Activated CD8-positive, alpha-beta memory T cell treated with anti-CD3 and anti-CD28 coated beads for 4 hours (primary cell): ENCODE data around the gene TLR5.
"Not testable (repeated sequence)": the region's sequence is repeated elsewhere in the genome, so short reads cannot be mapped to it uniquely, and the experiment has no call there.

Source experiments
- DNase-seq, 2 donors: peaks; one replicate each; pipeline ENCODE4 v3.0.0-alpha.2; 2020; ENCODE audit warnings: low read depth in 2 of 2

TLR5 gene, protein sequence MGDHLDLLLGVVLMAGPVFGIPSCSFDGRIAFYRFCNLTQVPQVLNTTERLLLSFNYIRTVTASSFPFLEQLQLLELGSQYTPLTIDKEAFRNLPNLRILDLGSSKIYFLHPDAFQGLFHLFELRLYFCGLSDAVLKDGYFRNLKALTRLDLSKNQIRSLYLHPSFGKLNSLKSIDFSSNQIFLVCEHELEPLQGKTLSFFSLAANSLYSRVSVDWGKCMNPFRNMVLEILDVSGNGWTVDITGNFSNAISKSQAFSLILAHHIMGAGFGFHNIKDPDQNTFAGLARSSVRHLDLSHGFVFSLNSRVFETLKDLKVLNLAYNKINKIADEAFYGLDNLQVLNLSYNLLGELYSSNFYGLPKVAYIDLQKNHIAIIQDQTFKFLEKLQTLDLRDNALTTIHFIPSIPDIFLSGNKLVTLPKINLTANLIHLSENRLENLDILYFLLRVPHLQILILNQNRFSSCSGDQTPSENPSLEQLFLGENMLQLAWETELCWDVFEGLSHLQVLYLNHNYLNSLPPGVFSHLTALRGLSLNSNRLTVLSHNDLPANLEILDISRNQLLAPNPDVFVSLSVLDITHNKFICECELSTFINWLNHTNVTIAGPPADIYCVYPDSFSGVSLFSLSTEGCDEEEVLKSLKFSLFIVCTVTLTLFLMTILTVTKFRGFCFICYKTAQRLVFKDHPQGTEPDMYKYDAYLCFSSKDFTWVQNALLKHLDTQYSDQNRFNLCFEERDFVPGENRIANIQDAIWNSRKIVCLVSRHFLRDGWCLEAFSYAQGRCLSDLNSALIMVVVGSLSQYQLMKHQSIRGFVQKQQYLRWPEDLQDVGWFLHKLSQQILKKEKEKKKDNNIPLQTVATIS

DNA sequence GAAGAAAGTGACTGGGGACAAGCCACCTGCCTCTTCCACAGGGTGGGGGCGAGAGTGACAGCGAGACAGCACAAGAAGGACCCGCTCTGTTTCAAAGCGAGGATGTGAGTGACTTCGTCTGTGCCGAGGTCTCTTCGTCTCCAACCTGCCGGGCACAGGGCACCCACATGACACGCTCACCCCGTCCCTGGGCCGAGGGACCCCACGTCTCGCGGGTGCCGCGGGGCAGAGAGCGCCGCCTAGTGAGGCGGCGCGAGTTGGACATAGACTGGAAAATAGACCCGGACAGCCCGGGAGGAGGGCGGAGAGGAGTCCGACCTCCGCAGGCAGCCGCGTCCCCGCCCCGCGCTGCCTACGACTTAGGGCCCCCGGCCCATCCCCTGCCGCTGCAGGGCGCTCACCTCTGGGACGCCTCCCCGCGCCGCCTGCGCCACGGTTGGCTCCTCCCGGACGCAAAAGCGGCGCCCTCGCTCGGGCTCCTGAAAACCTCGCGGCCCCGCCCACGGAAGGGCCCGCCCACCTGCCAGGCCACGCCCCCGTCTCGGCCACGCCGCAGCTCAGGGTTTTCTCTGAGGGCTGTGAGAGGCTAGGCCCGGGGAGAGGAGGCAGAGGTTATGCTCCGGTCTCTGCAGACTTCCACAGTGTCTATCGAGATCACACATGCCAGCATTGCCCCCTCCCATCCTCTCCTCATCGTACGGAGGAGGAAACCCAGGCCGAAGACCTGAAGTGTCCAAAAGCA, at the start of gene TLR5:
Gene TLR5 (minus strand): TSS at position 454 of the 742 bp plus-strand sequence. CDS start 30,217 bp downstream, outside the sequence.
- peak; percentile 74 to 80 for DNase-seq

DNA sequence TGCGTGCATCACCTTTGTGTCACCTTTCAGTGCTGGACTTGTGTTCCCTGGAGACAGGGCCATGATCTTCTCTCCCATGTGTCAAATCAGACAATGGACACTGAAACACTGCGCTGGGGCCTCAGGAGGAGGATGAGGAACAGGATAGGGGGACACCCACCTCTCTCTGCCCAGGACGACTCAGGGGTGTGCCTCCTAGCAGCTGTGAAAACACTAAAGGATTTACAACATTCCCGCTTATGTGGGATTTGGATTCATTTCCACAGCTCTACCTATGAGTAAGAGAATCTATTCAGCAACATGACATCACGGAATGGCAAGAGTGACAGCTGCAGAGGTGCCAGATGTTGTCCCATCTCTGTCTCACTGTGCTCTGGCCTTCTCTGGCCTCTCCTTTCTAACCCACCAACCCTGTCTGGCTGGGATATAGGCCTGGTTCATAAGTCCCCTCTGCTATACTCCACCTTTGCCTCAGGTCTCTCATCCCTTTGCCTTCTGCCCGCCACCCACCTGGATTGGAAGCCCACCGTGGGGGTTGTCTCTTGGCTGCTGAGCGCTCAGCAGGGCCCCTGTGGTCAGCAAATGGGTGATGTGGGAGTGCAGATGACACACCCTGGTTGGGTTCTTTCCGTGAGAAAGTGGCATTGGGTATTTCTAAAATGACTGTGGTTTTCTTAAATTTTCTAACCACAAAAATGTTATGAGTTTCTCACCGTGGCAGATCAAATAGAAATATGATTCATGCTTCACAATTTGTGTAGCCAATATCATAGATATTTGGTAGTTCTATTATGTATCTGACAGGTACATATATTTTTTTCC, 47.1 kb upstream of the TLR5 start:
- peak; percentile 21 to 59 for DNase-seq

DNA sequence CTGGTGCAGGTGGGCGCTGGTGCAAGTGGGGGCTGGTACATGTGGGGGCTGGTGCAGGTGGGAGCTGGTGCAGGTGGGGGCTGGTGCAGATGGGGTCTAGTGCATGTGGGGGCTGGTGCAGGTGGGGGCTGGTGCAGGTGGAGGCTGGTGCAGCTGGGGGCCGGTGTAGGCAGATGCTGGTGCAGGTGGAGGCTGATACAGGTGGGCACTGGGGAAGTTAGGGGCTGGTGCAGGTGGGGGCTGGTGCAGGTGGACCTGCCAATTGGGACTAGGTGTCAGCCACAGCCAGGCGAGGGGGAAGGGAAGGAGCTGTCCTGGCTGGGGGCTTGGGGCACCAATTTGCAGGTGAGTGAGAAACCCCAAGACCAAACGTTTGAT, 46.5 kb upstream of the TLR5 start:
- DNase-seq, result no peak

DNA sequence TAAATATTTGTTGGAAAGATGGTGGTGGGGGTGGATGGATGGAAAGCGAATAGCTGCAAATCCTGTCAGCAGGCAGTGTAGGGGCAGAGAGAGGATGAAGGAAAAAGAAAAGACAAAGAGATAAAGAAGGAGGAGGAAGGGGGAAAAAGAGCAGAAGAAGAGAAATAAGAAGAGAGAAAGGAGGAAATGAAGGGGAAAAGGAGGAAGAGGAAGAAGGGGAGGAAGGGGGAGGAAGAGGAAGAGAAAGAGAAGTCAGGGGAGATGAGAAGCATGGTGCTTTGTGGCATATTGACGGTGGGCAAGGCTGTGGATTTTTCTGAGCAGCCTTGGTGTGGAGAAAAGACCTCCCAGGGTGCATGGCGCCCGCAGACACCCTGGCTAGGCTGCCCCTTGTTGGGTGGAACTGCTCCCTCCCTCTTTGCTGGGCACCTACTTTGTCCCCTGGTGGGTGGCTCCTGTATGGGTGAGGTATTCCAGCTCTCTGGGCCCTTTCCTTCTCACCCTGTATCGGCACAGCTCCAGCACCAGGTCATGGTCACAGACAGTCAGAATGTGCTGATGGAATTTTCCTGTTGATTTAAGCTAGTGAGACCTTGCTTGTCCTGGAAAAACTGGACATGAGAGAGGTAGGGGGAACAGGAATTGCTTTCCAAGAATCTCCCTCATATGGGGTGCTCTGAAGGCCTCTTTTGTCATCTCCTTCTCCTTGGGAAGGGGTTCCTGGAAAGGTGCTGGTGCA, 45.7 kb upstream of the TLR5 start:
- no peak for DNase-seq

DNA sequence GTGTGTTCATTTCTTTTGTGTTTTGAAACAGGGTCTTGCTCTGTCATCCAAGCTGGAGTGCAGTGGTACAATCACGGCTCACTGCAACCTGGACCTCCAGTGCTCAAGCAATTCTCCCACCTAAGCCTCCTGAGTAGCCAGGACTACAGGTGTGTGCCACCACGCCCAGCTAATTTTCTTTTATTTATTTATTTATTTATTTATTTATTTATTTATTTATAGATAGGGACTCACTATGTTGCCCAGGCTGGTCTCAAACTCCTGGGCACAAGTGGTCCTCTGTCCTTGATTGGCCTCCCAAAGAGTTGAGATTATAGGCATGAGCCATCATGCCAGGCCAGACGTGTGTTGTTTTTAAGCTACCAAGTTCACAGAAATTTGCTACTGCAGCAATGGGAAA, 43.8 kb upstream of the TLR5 start:
- no peak for DNase-seq

DNA sequence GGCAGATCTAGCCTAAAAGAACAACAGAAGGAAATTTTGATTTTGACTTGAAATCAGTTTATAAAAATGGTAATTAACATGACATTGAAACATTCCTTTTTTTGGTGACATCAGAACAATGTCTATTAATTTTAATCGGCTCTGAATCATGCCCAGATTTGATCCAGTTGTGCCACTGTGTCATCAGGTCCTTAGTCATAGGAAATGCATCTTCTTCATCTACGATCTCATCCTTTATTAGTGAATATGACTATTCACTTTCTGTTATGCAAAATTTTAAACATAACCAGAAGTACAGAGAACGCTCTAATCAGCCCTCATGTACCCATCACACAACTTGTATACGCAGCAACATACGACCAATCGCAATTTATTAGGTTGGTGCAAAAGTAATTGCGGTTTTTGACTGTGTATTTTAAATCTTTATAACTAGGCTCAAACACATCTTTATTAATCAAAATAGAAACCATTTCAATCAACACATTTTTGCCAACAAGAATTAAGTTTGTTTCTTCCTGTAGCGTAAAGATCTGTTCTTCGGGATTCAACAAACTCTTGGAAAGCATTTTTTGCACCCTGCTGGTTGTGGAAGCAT, 40.3 kb upstream of the TLR5 start:
- no peak for DNase-seq

DNA sequence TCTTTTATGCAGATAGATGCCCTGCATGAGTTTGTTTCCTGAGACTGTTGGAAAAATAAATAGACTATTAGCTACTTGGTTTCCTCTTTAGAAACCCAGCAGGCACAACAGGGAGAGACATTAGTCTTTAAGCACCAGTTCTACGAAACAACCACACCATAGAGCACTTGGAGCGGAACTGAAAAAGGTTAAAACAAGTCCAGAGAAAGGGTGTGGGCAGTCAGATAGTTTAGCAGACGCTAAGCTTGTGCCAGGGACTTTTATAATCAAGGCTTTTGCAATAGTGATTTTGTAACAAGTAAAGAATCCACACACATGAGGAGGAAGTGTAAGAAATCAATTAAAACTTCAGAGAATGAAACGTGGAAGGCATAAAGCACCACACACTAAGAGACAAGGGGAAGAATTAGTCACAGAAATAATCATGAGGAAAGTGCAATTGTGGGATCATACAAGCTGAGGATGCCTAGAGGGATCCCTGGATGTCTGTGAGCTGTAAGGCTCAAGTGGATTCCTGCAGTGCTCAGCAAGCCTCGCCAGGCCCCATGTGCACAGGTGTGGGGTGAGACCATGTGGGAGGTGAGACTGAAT, 37.8 kb upstream of the TLR5 start:
- no peak for DNase-seq

DNA sequence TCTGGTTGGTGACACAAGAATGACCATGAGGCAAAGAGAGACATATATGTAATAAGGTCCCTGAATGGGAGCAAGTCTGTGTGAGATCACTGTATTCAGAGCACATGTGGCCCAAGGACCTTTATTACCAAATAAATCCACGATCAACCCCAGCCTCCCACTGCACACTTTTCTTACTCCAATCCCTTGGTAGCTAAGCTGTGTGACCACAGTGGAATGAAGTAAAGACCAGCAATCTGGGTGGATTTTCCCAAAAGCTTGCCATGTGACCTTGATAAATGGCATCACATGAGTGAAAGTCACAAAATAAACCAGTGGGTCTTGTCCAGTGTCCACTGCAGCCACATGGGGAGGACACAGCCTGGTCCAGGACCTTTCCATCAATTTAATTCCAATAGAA, 36.7 kb upstream of the TLR5 start:
- DNase-seq, result no peak

DNA sequence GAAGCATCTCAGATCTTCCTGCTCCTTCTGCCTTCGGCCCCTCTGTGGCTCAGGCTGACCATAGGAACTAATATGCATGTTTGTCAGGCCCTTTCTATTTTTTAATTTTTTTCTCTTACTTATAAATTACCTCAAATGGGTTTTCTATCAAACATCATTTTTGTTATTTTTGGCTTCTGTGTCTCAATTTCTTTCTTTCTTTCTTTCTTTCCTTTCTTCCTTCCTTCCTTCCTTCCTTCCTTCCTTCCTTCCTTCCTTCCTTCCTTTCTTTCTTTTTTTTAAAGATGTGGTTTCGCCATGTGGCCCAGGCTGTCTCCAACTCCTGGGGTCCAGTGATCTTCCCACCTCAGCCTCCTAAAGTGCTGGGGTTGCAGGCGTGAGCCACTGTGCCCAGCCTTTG, 36.2 kb upstream of the TLR5 start:
- DNase-seq, result no peak

DNA sequence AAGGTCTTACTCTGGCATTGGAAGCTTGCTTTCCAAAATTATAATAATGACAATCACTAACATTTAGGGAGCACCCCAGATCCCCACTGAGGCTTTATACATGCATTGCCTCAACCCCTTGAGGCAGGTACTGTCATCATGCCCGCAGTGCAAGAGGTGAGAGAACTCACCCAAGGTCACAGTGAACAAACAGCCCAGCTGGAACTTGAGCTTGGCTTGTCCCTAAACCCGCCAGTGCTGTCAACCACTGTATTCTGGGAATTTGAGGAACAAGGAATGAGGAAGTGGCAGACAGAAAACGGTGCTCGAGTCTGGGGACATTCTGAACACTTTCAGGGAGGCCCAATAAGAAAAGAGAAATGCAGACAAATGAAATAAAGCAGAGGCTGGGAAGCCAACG, 34.6 kb upstream of the TLR5 start:
- DNase-seq, result no peak

DNA sequence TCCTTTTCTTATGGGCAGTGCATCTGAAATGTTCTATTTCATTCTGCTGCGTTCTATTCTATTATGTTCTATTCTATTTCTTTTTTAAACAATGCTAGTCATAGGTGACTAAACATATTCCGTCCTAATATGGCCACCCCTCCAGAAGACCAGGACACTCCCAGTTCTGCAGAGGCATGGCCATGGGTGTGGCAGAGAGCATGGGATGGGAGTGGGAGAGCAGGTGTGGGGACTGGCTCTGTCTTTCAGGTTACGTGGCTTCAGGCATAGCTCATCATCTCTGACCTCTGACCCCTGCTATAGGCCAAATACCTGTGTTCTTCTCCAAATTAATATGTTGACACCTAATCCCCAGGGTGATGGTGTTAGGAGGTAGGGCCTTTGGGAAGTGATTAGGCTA, 33.4 kb upstream of the TLR5 start:
- no peak for DNase-seq

DNA sequence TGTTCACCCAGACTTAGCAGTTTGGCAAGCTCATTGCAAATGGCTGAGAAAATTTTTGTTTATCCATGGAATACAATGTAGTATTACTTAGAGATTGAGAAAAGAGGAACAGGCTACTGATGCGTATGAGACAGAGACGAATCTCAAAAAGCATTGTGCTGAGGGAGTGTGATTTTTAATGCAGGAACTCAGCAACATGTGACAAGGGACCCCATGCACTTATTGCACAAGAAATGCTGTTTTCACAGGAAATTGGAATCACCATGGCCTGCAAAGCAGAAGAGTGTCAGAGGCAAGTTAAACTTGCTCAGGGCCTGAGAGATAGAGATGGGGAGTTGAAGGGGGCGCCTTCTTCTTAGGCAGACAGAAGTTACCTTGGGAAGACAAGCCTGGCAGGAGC, 32.6 kb upstream of the TLR5 start:
- no peak for DNase-seq

DNA sequence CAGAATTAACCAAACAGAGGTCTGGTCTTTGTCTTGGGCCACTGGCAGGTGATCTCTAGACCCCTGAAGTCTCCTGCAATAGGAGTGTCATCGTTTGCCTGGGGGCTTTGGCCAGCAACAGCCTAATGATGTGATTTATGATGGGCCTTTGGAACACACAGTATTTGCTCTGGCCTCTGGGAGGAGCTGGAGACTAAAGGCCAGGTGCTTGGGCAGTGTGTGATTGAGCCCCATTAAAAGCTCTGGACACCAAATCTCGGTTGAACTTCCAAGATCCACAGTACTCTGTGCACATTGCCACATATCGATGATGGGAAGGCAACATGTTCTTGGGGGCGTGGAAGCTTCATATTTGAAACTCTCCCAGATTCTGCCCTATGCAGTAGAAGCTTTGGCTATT, 32.0 kb upstream of the TLR5 start:
- no peak for DNase-seq

DNA sequence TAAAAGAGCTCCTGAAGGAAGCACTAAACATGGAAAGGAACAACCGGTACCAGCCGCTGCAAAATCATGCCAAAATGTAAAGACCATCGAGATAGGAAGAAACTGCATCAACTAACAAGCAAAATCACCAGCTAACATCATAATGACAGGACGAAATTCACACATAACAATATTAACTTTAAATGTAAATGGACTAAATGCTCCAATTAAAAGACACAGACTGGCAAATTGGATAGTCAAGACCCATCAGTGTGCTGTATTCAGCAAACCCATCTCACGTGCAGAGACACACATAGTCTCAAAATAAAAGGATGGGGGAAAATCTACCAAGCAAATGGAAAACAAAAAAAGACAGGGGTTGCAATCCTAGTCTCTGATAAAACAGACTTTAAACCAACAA, 26.4 kb upstream of the TLR5 start:
- DNase-seq, result not testable (repeated sequence)

DNA sequence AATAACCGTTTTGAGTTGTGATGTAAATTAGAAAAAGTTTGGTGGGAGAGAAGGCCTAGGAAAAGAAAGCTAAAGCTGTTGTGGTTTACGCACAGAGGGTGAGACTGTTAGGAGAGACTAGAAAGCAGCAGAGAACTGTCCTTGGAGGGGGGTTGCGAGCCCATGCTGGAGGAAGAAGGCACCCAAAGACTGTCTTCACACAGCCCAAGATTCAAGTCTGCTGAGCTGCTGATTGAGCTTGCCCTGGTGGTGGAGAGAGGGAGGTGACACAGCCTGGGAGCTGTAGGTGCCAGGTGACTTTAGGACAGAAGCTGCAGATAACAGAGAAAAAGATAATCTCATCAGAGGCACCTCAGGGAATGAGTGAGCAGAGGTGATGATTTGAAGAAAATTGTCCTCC, 18.3 kb upstream of the TLR5 start:
- no peak for DNase-seq

DNA sequence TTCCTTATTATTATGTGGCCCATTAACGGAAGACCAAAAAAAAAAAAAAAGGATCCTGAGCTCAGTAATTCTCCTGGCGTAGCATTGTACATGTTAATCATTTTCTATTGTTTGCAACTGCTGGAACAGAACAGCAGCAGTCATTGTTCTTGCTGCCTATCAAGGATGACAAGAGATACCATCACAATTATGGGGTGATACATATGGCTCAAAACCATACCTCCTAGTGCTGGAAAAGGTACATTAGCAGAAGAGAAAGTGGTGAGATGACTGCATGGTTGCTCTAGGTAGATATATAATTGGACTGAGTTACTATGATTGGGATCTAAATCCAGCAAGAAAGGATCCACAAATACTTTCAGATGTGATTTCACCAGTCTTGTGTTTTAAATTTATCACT, 13.3 kb upstream of the TLR5 start:
- no peak for DNase-seq

DNA sequence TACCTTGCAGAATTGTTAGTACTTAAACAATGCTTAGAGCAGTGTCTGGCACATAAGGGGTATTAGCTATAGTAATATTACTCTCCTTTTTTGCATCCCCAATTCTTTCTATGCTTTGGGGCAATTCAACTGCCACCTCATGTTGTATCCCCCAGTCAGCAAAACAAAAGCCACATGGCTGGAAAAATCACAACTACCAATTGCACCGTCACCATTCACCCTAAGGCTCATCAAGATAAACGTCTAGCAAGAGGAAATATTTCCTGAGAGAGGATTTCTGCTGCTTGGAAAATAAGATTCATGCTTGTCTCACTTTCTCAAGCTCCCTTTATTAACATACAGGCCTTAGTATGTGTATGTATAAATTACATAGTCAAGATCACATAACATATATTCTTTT, 12.1 kb upstream of the TLR5 start:
- no peak for DNase-seq

DNA sequence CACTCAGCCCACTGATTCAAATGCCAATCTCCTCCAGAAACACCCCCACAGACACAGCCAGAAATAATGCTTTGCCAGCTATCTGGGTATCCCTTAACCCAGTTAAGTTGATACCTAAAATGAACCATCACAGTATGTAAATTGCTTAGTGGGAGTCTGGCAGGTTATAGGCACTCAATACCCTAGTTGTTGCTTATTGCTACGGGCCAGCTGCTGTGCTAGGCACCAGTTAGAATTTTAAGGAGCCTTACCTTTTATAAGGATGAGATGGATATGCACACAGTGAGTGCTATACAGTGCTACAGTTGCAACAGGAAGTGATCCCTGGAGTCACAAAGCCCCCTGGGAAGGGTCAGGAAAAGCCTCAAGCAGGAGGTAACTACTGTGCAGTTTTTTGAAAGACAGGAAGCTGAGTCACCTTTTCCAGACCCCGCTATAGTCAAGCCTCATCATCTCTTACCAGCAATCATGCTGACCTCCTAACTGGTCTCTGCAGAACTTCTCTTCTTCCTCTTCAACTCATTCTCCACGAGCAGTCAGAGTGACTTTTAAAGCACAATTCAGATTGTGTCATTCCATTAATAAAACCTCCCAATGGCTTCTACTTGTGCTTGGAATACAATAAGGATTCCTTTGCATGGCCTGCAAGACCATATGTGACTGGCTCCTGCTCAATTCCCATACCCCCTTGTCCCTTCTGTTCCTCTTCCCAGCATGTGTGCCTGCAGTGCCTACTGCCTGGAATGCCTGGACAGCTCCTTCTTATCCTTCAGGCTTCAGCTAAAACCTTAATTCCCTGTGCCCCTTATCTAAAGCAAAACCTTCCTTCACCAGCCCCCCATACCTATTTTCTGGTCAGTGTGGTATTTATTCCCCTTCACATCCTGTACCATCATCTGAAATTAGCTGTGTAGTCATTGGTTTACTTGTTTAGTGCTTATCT, 10.4 kb upstream of the TLR5 start:
- DNase-seq, result no peak

DNA sequence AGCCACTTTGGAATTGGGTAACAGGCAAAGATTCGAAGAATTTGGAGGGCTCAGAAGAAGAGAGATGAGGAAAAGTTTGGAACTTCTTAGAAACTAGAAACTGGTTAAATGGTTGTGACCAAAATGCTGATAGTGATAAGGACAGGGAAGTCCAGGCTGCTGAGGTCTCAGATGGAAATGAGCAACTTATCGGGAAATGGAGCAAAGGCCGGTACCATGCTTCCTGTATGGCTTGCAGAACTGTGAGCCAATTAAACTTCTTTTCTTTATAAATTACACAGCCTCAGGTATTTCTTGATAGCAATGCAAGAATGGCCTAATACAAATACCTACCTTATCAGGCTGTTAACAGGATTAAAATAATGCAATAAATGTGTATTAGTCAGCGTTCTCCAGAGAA, 9.4 kb upstream of the TLR5 start:
- no peak for DNase-seq
